H9 (cell line): ENCODE results near the gene MRPL45. TPM values are rescaled to one million over a fixed set of nuclear protein-coding genes. Genes with fewer than 3 reads are reported as not detected.

Source experiments
- DNase-seq: peaks from one replicate; pipeline ENCODE4 v3.0.0-alpha.2; 2017
- H2AFZ ChIP-seq: one replicate; pipeline ENCODE4 v1.6.1; 2013; ENCODE audit warnings: mild to moderate bottlenecking, low read length, control low read depth, moderate library complexity
- H2AK5ac ChIP-seq: 2 replicates; pipeline ENCODE4 v1.6.1; 2013; ENCODE audit warnings: low read length, control low read depth, mixed read lengths; ENCODE audit not compliant: insufficient read length
- H2BK120ac ChIP-seq: one replicate; pipeline ENCODE4 v1.6.1; 2013; ENCODE audit warnings: low read depth, mild to moderate bottlenecking, low read length, control low read depth, inconsistent platforms; ENCODE audit not compliant: poor library complexity, severe bottlenecking
- H2BK12ac ChIP-seq: 2 replicates; pipeline ENCODE4 v1.6.1; 2013; ENCODE audit warnings: low read length, control low read depth, mixed read lengths, low read depth; ENCODE audit not compliant: insufficient read length
- H2BK15ac ChIP-seq: 2 replicates; pipeline ENCODE4 v1.6.1; 2013; ENCODE audit warnings: low read depth, low read length, control low read depth
- H2BK20ac ChIP-seq: one replicate; pipeline ENCODE4 v1.6.1; 2013; ENCODE audit warnings: low read depth, mild to moderate bottlenecking, low read length, control low read depth, inconsistent platforms; ENCODE audit not compliant: poor library complexity, severe bottlenecking
- H2BK5ac ChIP-seq: 2 replicates; pipeline ENCODE4 v1.6.1; 2013; ENCODE audit warnings: low read length, control low read depth, mixed read lengths; ENCODE audit not compliant: insufficient read length
- H3K14ac ChIP-seq: 2 replicates; pipeline ENCODE4 v1.6.1; 2013; ENCODE audit warnings: low read length, control low read depth; ENCODE audit not compliant: insufficient read depth
- H3K18ac ChIP-seq: 2 replicates; pipeline ENCODE4 v1.6.1; 2013; ENCODE audit warnings: low read depth, mild to moderate bottlenecking, mixed read lengths, low read length, control low read depth; ENCODE audit not compliant: insufficient read length
- H3K23ac ChIP-seq: 2 replicates; pipeline ENCODE4 v1.6.1; 2013; ENCODE audit warnings: low read length, control low read depth, mixed read lengths, low read depth; ENCODE audit not compliant: insufficient read length
- H3K23me2 ChIP-seq: 2 replicates; pipeline ENCODE4 v1.6.1; 2013; ENCODE audit warnings: low read depth, mild to moderate bottlenecking, mixed read lengths, low read length, control low read depth; ENCODE audit not compliant: insufficient read length, poor library complexity, severe bottlenecking
- H3K27ac ChIP-seq: 2 replicates; pipeline ENCODE4 v1.5.1; 2013; ENCODE audit warnings: low read length, control low read depth, mixed read lengths, low read depth; ENCODE audit not compliant: insufficient read length
- H3K27me3 ChIP-seq: 2 replicates; pipeline ENCODE4 v1.6.1; 2013; ENCODE audit warnings: low read length, control low read depth, inconsistent platforms; ENCODE audit not compliant: insufficient read depth
- H3K4ac ChIP-seq: 2 replicates; pipeline ENCODE4 v1.6.1; 2013; ENCODE audit warnings: low read depth, mild to moderate bottlenecking, control low read depth, inconsistent platforms, low read length, moderate library complexity
- H3K4me1 ChIP-seq: 2 replicates; pipeline ENCODE4 v1.6.1; 2013; ENCODE audit warnings: low read length, control low read depth, inconsistent platforms; ENCODE audit not compliant: insufficient read depth
- H3K4me2 ChIP-seq: 2 replicates; pipeline ENCODE4 v1.6.1; 2013; ENCODE audit warnings: low read length, control low read depth, mixed read lengths; ENCODE audit not compliant: insufficient read length, insufficient read depth
- H3K56ac ChIP-seq: 2 replicates; pipeline ENCODE4 v1.6.1; 2013; ENCODE audit warnings: low read depth, mild to moderate bottlenecking, mixed read lengths, low read length, control low read depth; ENCODE audit not compliant: insufficient read length
- H3K79me1 ChIP-seq: 2 replicates; pipeline ENCODE4 v1.6.1; 2013; ENCODE audit warnings: low read depth, mild to moderate bottlenecking, moderate library complexity, low read length, control low read depth, inconsistent platforms; ENCODE audit not compliant: insufficient read depth, poor library complexity, severe bottlenecking
- H3K79me2 ChIP-seq: 2 replicates; pipeline ENCODE4 v1.6.1; 2013; ENCODE audit warnings: low read length, control low read depth, inconsistent platforms; ENCODE audit not compliant: insufficient read depth
- H3K9ac ChIP-seq: 2 replicates; pipeline ENCODE4 v1.6.1; 2013; ENCODE audit warnings: low read length, control low read depth, mixed read lengths; ENCODE audit not compliant: insufficient read length; ENCODE audit errors: extremely low read depth
- H3K9me3 ChIP-seq: one replicate; pipeline ENCODE4 v1.6.1; 2013; ENCODE audit warnings: low read depth, low read length, inconsistent platforms; ENCODE audit not compliant: control insufficient read depth
- H3T11ph ChIP-seq: one replicate; pipeline ENCODE4 v1.6.1; 2013; ENCODE audit warnings: mild to moderate bottlenecking, low read length, control low read depth, inconsistent platforms
- H4K20me1 ChIP-seq: one replicate; pipeline ENCODE4 v1.6.1; 2013; ENCODE audit not compliant: control insufficient read depth, insufficient read length, insufficient read depth
- H4K5ac ChIP-seq: 2 replicates; pipeline ENCODE4 v1.6.1; 2013; ENCODE audit warnings: low read depth, mild to moderate bottlenecking, mixed read lengths, low read length, control low read depth; ENCODE audit not compliant: insufficient read length
- H4K8ac ChIP-seq: replicated peaks from 2 replicates; pipeline ENCODE4 v1.6.1; 2013; ENCODE audit warnings: low read length, control low read depth, mixed read lengths, low read depth; ENCODE audit not compliant: insufficient read length
- H4K91ac ChIP-seq: 2 replicates; pipeline ENCODE4 v1.6.1; 2013; ENCODE audit warnings: low read depth, mild to moderate bottlenecking, moderate library complexity, mixed read lengths, low read length, control low read depth; ENCODE audit not compliant: insufficient read length
- H3K27ac Mint-ChIP-seq, 3 experiments: 2 replicates in 2 of 3; 3 replicates in 1 of 3; pipeline ENCODE4 v1.8.0; 2020 to 2021; ENCODE audit warnings: mixed read lengths in 3 of 3, mild to moderate bottlenecking in 1 of 3, moderate library complexity in 1 of 3
- H3K27me3 Mint-ChIP-seq: 2 replicates; pipeline ENCODE4 v1.8.0; 2021; ENCODE audit warnings: low read depth, mild to moderate bottlenecking, moderate library complexity, mixed read lengths
- H3K36me3 Mint-ChIP-seq, 3 experiments: 2 replicates in 2 of 3; 3 replicates in 1 of 3; pipeline ENCODE4 v1.8.0; 2020 to 2021; ENCODE audit warnings: low read depth in 3 of 3, mixed read lengths in 3 of 3; ENCODE audit not compliant: insufficient read depth in 1 of 3
- H3K4me1 Mint-ChIP-seq, 2 experiments: 2 replicates each; pipeline ENCODE4 v1.8.0; 2020; ENCODE audit warnings: mixed read lengths in 2 of 2
- H3K4me3 Mint-ChIP-seq, 2 experiments: 2 replicates in 1 of 2; 3 replicates in 1 of 2; pipeline ENCODE4 v1.8.0; 2020 to 2021; ENCODE audit warnings: mild to moderate bottlenecking in 2 of 2, mixed read lengths in 2 of 2, moderate library complexity in 1 of 2
- H3K9me3 Mint-ChIP-seq, 2 experiments: 2 replicates in 1 of 2; 3 replicates in 1 of 2; pipeline ENCODE4 v1.8.0; 2020; ENCODE audit warnings: mild to moderate bottlenecking in 2 of 2, mixed read lengths in 2 of 2, moderate library complexity in 1 of 2
- WGBS: extraction: QIAGEN DNeasy Blood & Tissue Kit; methylation state at CpG from one replicate; pipeline ENCODE4 v1.1.7; 2013; ENCODE audit warnings: missing lambda C conversion rate, low lambda C conversion rate, mixed read lengths; ENCODE audit not compliant: insufficient read length; ENCODE audit errors: extremely low coverage; 5-methylcytosine and 5-hydroxymethylcytosine counted together
- total RNA-seq: library from RNA; stranded (reverse); gene quantifications from 2 replicates; pipeline ENCODE4 v1.2.1, GENCODE V29; 2021
- TF ChIP-seq, protein P1 (sequence below): fragments of 200-600 bp; sonication (generic); conservative IDR thresholded peaks from 3 replicates; pipeline ENCODE4 v1.8.0; 2021; ENCODE audit warnings: antibody characterized with exemption, mild to moderate bottlenecking

MRPL45 gene
- total RNA-seq, 1 experiment from 2014 or later = 59.9 TPM

DNA sequence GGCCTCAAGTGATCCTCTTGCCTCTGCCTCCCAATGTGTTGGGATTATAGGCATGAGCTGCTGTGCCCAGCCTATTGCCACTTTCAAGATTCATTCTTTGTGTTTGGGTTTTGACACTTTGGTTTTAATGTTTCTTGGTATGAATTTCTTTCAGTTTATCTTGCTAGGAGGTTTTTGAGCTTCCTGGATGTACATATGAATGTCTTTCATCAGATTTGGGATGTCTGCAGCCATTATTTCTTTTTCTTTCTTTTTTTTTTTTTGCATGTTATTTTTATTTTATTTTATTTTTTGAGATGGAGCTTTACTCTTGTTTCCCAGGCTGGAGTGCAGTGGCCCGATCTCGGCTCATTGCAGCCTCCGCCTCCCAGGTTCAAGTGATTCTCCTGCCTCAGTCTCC is 18.5 kb downstream of the MRPL45 start:
- Mint-ChIP-seq H3K27ac (no peak overlapping the region), H3K9me3 (no peaks in the 10 kb centered on the region), H3K27me3 (no peaks in the 10 kb centered on the region), H3K36me3 (peaks cover 16 to 57% (median 35%) of the 10 kb centered on the region in 3 experiments; a peak in 6 of 7 replicates), H3K4me3 (no peak overlapping the region), H3K4me1 (no peaks in the 10 kb centered on the region)
- H3T11ph ChIP-seq = no peak overlapping the region
- TF ChIP-seq, protein P1, sequence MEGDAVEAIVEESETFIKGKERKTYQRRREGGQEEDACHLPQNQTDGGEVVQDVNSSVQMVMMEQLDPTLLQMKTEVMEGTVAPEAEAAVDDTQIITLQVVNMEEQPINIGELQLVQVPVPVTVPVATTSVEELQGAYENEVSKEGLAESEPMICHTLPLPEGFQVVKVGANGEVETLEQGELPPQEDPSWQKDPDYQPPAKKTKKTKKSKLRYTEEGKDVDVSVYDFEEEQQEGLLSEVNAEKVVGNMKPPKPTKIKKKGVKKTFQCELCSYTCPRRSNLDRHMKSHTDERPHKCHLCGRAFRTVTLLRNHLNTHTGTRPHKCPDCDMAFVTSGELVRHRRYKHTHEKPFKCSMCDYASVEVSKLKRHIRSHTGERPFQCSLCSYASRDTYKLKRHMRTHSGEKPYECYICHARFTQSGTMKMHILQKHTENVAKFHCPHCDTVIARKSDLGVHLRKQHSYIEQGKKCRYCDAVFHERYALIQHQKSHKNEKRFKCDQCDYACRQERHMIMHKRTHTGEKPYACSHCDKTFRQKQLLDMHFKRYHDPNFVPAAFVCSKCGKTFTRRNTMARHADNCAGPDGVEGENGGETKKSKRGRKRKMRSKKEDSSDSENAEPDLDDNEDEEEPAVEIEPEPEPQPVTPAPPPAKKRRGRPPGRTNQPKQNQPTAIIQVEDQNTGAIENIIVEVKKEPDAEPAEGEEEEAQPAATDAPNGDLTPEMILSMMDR = no peak
- no peaks in the 10 kb centered on the region for H3K9me3 ChIP-seq
- H3K4ac ChIP-seq = no peak overlapping the region
- no peak overlapping the region for H3K18ac ChIP-seq
- no peak overlapping the region for H2BK5ac ChIP-seq
- H3K79me2 ChIP-seq = no peaks in the 10 kb centered on the region
- H3K79me1 ChIP-seq = no peaks in the 10 kb centered on the region
- no peak overlapping the region for H2BK12ac ChIP-seq
- H3K14ac ChIP-seq = no peak overlapping the region
- H3K4me1 ChIP-seq = no peaks in the 10 kb centered on the region
- no peak overlapping the region for H2BK15ac ChIP-seq
- no peak overlapping the region for H2BK120ac ChIP-seq
- no peak overlapping the region for H4K8ac ChIP-seq
- no peak overlapping the region for H3K9ac ChIP-seq
- DNase-seq = no peak
- no peak overlapping the region for H2AFZ ChIP-seq
- no peak overlapping the region for H3K23ac ChIP-seq
- H3K23me2 ChIP-seq = no peaks in the 10 kb centered on the region
- no peaks in the 10 kb centered on the region for H3K27me3 ChIP-seq
- H2BK20ac ChIP-seq = no peak overlapping the region
- H4K5ac ChIP-seq = no peak overlapping the region
- H3K56ac ChIP-seq = no peak overlapping the region
- no CpG with 5 or more reads among the region's 3 CpGs for WGBS
- no peak overlapping the region for H3K4me2 ChIP-seq
- no peak overlapping the region for H4K91ac ChIP-seq
- no peak overlapping the region for H2AK5ac ChIP-seq
- no peaks in the 10 kb centered on the region for H4K20me1 ChIP-seq
- no peak overlapping the region for H3K27ac ChIP-seq
